OCI-LY1 (cell line): ENCODE measurements around the gene SMAD3.
A peak's percentile ranks its signal among the peaks of the same experiment; 100 is the strongest.

ENCODE experiments used
- H2AFZ ChIP-seq: fragments of 200-600 bp; sonication (generic), shearing (Covaris generic); 2 replicates; pipeline ENCODE4 v1.6.0; 2014; ENCODE audit warnings: antibody characterized with exemption, mild to moderate bottlenecking, low read length
- H3F3A ChIP-seq: fragments of 200-600 bp; sonication (generic), shearing (Covaris generic); 2 replicates; pipeline ENCODE4 v1.6.0; 2014; ENCODE audit warnings: mild to moderate bottlenecking, antibody characterized with exemption, low read length, moderate library complexity; ENCODE audit not compliant: insufficient read depth
- H3K27ac ChIP-seq: fragments of 200-600 bp; sonication (generic); 2 replicates; pipeline ENCODE4 v1.5.1; 2014; ENCODE audit warnings: low read length, mixed run types, mild to moderate bottlenecking, low read depth; ENCODE audit not compliant: poor library complexity, severe bottlenecking
- H3K27me3 ChIP-seq: fragments of 200-600 bp; sonication (generic); 2 replicates; pipeline ENCODE4 v1.6.0; 2014; ENCODE audit warnings: antibody characterized with exemption, mild to moderate bottlenecking, low read length, moderate library complexity; ENCODE audit not compliant: insufficient read depth
- H3K36me3 ChIP-seq: fragments of 200-600 bp; sonication (generic); 2 replicates; pipeline ENCODE4 v1.6.1; 2014; ENCODE audit warnings: mild to moderate bottlenecking, antibody characterized with exemption, low read length, moderate library complexity, mixed read lengths; ENCODE audit not compliant: insufficient read depth
- H3K4me1 ChIP-seq: fragments of 200-600 bp; sonication (generic); 2 replicates; pipeline ENCODE4 v1.5.1; 2014; ENCODE audit warnings: mild to moderate bottlenecking, low read length, moderate library complexity; ENCODE audit not compliant: insufficient read depth, severe bottlenecking
- H3K4me2 ChIP-seq: fragments of 200-600 bp; sonication (generic), shearing (Covaris generic); 2 replicates; pipeline ENCODE4 v1.6.1; 2014; ENCODE audit warnings: low read length
- H3K4me3 ChIP-seq: fragments of 200-600 bp; sonication (generic); 2 replicates; pipeline ENCODE4 v1.5.1; 2014; ENCODE audit warnings: low read length, low read depth, mild to moderate bottlenecking, mixed read lengths; ENCODE audit not compliant: poor library complexity, severe bottlenecking
- H3K79me2 ChIP-seq: fragments of 200-600 bp; shearing (Covaris generic); 2 replicates; pipeline ENCODE4 v1.6.1; 2016; ENCODE audit warnings: mixed run types, low read length, mixed read lengths; ENCODE audit not compliant: insufficient read depth
- H3K9ac ChIP-seq: fragments of 200-600 bp; sonication (generic), shearing (Covaris generic); 2 replicates; pipeline ENCODE4 v1.6.1; 2014; ENCODE audit warnings: mild to moderate bottlenecking, low read length, mixed read lengths
- H3K9me2 ChIP-seq: fragments of 200-600 bp; sonication (generic), shearing (Covaris generic); 2 replicates; pipeline ENCODE4 v1.6.1; 2014; ENCODE audit warnings: low read depth, mild to moderate bottlenecking, low read length, mixed read lengths
- H3K9me3 ChIP-seq: fragments of 200-600 bp; shearing (Covaris generic); 2 replicates; pipeline ENCODE4 v1.6.1; 2014; ENCODE audit warnings: low read length, mixed read lengths
- H4K20me1 ChIP-seq: fragments of 200-600 bp; sonication (generic), shearing (Covaris generic); 2 replicates; pipeline ENCODE4 v1.6.0; 2016; ENCODE audit warnings: mild to moderate bottlenecking, low read length; ENCODE audit not compliant: insufficient read depth
- CTCF ChIP-seq: fragments of 200-600 bp; sonication (generic), shearing (Covaris generic); IDR thresholded peaks from 2 replicates; pipeline ENCODE4 v1.5.1; 2017; ENCODE audit warnings: mild to moderate bottlenecking, antibody characterized with exemption, low read length, moderate library complexity, mixed read lengths
- EZH2 ChIP-seq: fragments of 200-600 bp; sonication (generic), shearing (Covaris generic); IDR thresholded peaks from 2 replicates; pipeline ENCODE4 v1.8.0; 2017; ENCODE audit warnings: borderline replicate concordance, mixed run types, mild to moderate bottlenecking, antibody characterized with exemption, low read length, moderate library complexity, mixed read lengths

The SMAD3 gene

GRCh38 chr15:67186688-67187087 is 121.3 kb downstream of the SMAD3 start:
- peak overlapping the region; percentile 40 for H3K27ac ChIP-seq
- no peaks in the 10 kb centered on the region for H3F3A ChIP-seq
- H3K27me3 ChIP-seq: no peaks in the 10 kb centered on the region
- peaks cover 14% of the 10 kb centered on the region for H3K4me1 ChIP-seq
- no peak overlapping the region for H3K4me3 ChIP-seq
- no peak overlapping the region for H2AFZ ChIP-seq
- no peaks in the 10 kb centered on the region for H3K79me2 ChIP-seq
- H3K36me3 ChIP-seq: peaks cover 88% of the 10 kb centered on the region
- H4K20me1 ChIP-seq: no peaks in the 10 kb centered on the region
- TF ChIP-seq CTCF (no peak), EZH2 (no peak)
- no peak overlapping the region for H3K4me2 ChIP-seq
- no peak overlapping the region for H3K9ac ChIP-seq
- H3K9me3 ChIP-seq: no peaks in the 10 kb centered on the region
- H3K9me2 ChIP-seq: no peaks in the 10 kb centered on the region

- H3K27me3 ChIP-seq: no peaks in the 10 kb centered on the region
- H3K9me3 ChIP-seq: no peaks in the 10 kb centered on the region
- no peak overlapping the region for H3K4me3 ChIP-seq
- H3K27ac ChIP-seq: no peak overlapping the region
- no peaks in the 10 kb centered on the region for H3K9me2 ChIP-seq
- no peak overlapping the region for H2AFZ ChIP-seq
- H3F3A ChIP-seq: no peaks in the 10 kb centered on the region
- TF ChIP-seq EZH2: no peak
- TF ChIP-seq CTCF: no peak
- H4K20me1 ChIP-seq: no peaks in the 10 kb centered on the region
- H3K4me1 ChIP-seq: peaks cover 14% of the 10 kb centered on the region
- H3K36me3 ChIP-seq: peaks cover 89% of the 10 kb centered on the region
- no peak overlapping the region for H3K4me2 ChIP-seq
- no peak overlapping the region for H3K9ac ChIP-seq
- no peaks in the 10 kb centered on the region for H3K79me2 ChIP-seq
Observed at GRCh38 chr15:67187351-67187854, 122.0 kb downstream of the SMAD3 start.

GRCh38 chr15:67188551-67189218 is 123.3 kb downstream of the SMAD3 start:
- Histone ChIP-seq H3K27ac (no peak overlapping the region), H3K9ac (no peak overlapping the region), H3K4me2 (no peak overlapping the region), H3K27me3 (no peaks in the 10 kb centered on the region), H4K20me1 (no peaks in the 10 kb centered on the region), H3K79me2 (no peaks in the 10 kb centered on the region), H3F3A (no peaks in the 10 kb centered on the region), H3K36me3 (peaks cover 94% of the 10 kb centered on the region), H3K9me3 (no peaks in the 10 kb centered on the region), H2AFZ (no peak overlapping the region), H3K9me2 (no peaks in the 10 kb centered on the region), H3K4me3 (no peak overlapping the region), H3K4me1 (peaks cover 14% of the 10 kb centered on the region)
- TF ChIP-seq CTCF: no peak
- TF ChIP-seq EZH2: no peak
